NB4 (cell line): Measurements from ENCODE around the gene RXRB.

Experiments used
- MAX ChIP-seq: IDR thresholded peaks from 2 replicates; pipeline ENCODE4 v1.6.1; 2011; ENCODE audit warnings: low read depth, low read length
- POLR2A ChIP-seq: IDR thresholded peaks from 2 replicates; pipeline ENCODE4 v1.6.1; 2011; ENCODE audit warnings: mild to moderate bottlenecking; ENCODE audit not compliant: insufficient read length; ENCODE audit errors: extremely low read depth
- TF ChIP-seq, protein P1 (sequence below): IDR thresholded peaks from one replicate; pipeline ENCODE4 v1.5.1; 2012; ENCODE audit warnings: low read depth, low read length

GRCh38 chr6:33237741-33238140, 37.3 kb upstream of the RXRB start:
- TF ChIP-seq, protein P1, sequence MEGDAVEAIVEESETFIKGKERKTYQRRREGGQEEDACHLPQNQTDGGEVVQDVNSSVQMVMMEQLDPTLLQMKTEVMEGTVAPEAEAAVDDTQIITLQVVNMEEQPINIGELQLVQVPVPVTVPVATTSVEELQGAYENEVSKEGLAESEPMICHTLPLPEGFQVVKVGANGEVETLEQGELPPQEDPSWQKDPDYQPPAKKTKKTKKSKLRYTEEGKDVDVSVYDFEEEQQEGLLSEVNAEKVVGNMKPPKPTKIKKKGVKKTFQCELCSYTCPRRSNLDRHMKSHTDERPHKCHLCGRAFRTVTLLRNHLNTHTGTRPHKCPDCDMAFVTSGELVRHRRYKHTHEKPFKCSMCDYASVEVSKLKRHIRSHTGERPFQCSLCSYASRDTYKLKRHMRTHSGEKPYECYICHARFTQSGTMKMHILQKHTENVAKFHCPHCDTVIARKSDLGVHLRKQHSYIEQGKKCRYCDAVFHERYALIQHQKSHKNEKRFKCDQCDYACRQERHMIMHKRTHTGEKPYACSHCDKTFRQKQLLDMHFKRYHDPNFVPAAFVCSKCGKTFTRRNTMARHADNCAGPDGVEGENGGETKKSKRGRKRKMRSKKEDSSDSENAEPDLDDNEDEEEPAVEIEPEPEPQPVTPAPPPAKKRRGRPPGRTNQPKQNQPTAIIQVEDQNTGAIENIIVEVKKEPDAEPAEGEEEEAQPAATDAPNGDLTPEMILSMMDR = no peak
- TF ChIP-seq POLR2A = no peak
- no peak for TF ChIP-seq MAX
